Measurements from ENCODE around the gene PRKCZ.

PRKCZ gene

GRCh38 chr1:2109581-2110021 is 59.4 kb downstream of the PRKCZ start:
- no peak for ATAC-seq (ENCODE audit: low read depth)
- H3K27ac ChIP-seq (ENCODE audit: poor library complexity, severe bottlenecking) = no peak overlapping the region

GRCh38 chr1:2110191-2110737 is 60.1 kb downstream of the PRKCZ start:
- no peak overlapping the region for H3K27ac ChIP-seq (ENCODE audit: poor library complexity, severe bottlenecking)
- H3K4me3 ChIP-seq (ENCODE audit: severe bottlenecking) = no peak overlapping the region
- no peak for ATAC-seq (ENCODE audit: low read depth)
- no peak for DNase-seq (ENCODE audit: low spot score)
- H3K9me3 ChIP-seq (ENCODE audit: severe bottlenecking) = no peaks in the 10 kb centered on the region
- H3K27me3 ChIP-seq (ENCODE audit: insufficient read depth, poor library complexity, severe bottlenecking) = no peaks in the 10 kb centered on the region
- TF ChIP-seq CTCF (IDR thresholded peaks at IDR 0.05; ENCODE audit: poor library complexity, severe bottlenecking) = no peak
- no peaks in the 10 kb centered on the region for H3K36me3 ChIP-seq (ENCODE audit: low read depth)
- H3K4me1 ChIP-seq (ENCODE audit: insufficient read depth, poor library complexity, severe bottlenecking) = no peaks in the 10 kb centered on the region

More at GRCh38 chr1:2109581-2110021, 59.4 kb downstream of the PRKCZ start:
- H3K27me3 ChIP-seq (ENCODE audit: insufficient read depth, poor library complexity, severe bottlenecking) = no peaks in the 10 kb centered on the region
- no peak for TF ChIP-seq CTCF (IDR thresholded peaks at IDR 0.05; ENCODE audit: poor library complexity, severe bottlenecking)
- H3K4me1 ChIP-seq (ENCODE audit: insufficient read depth, poor library complexity, severe bottlenecking) = no peaks in the 10 kb centered on the region
- H3K36me3 ChIP-seq (ENCODE audit: low read depth) = no peaks in the 10 kb centered on the region
- H3K9me3 ChIP-seq (ENCODE audit: severe bottlenecking) = no peaks in the 10 kb centered on the region
- DNase-seq (ENCODE audit: low spot score) = peak; percentile 53
- H3K4me3 ChIP-seq (ENCODE audit: severe bottlenecking) = no peak overlapping the region

DNA sequence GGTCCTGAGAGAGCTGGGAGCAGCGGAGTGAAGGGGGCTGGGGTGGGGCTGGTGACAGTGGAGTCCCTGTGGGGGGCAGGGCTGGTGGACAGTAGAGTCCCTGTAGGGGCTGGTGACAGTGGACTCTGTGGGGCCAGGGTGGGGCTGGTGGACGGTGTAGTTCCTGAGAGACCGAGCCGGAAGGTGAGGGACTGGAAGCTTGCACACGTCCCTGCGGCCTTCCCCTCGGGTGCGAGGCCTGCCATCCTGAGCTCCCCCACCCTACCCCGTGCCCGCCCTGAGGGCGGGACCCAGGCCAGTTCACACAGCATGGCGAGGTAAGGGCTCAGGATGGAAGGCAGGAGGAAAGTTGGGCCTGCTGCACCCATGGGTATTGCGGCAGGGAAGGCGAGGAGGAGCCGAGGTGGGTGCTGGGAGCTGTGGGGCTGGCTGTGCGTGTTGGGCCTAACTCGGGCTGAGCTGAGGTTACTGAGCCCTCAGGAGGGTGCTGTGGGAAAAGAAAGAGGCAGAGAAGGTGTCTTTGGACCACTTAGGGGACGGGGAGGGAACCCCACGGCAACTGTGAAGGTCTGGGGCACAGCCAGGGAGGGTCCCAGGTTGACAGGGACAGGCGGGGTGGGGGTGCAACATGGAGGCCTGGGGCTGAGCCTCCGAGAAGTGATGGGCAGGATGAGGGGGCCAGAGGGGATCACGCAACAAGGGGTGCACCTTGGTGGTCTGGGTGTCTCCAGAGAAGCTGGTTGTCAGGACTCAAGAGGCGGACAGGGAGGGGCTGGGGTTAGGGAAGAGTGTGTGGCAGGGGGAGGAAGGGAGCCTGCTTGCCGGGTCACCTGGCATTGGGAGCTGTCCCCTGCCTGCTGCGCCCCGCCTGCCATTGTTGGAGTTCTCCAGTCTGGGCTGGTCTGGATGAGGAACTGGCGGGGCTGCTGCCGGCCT is 60.8 kb downstream of the PRKCZ start:
- no peaks in the 10 kb centered on the region for H3K9me3 ChIP-seq (ENCODE audit: severe bottlenecking)
- TF ChIP-seq CTCF (IDR thresholded peaks at IDR 0.05; ENCODE audit: poor library complexity, severe bottlenecking) = no peak
- peak; percentile 56 for DNase-seq (ENCODE audit: low spot score)
- no peaks in the 10 kb centered on the region for H3K36me3 ChIP-seq (ENCODE audit: low read depth)
- ATAC-seq (ENCODE audit: low read depth) = no peak
- H3K27ac ChIP-seq (ENCODE audit: poor library complexity, severe bottlenecking) = no peak overlapping the region
- H3K4me3 ChIP-seq (ENCODE audit: severe bottlenecking) = no peak overlapping the region
- H3K4me1 ChIP-seq (ENCODE audit: insufficient read depth, poor library complexity, severe bottlenecking) = no peaks in the 10 kb centered on the region
- H3K27me3 ChIP-seq (ENCODE audit: insufficient read depth, poor library complexity, severe bottlenecking) = no peaks in the 10 kb centered on the region

DNA sequence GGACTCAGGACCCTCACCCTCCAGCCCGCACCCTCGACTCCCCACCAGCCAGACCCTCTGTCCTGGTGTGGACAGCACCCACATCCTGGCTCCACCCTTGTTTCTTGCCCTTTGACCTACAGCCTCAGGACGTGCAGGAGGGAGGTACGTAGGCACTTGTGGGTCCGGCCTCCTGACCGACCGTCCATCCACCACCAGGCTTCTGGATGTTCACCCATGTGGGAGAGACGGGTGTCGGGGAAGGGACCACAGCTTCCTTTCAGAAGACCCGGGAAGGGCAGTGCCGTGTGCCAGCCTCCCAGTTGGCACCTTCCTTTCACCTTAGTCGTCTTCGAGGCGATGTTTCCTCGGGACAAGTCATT is 61.4 kb downstream of the PRKCZ start:
- Histone ChIP-seq H3K4me1 (ENCODE audit: insufficient read depth, poor library complexity, severe bottlenecking) (no peaks in the 10 kb centered on the region), H3K36me3 (ENCODE audit: low read depth) (no peaks in the 10 kb centered on the region), H3K9me3 (ENCODE audit: severe bottlenecking) (no peaks in the 10 kb centered on the region), H3K4me3 (ENCODE audit: severe bottlenecking) (no peak overlapping the region), H3K27ac (ENCODE audit: poor library complexity, severe bottlenecking) (no peak overlapping the region), H3K27me3 (ENCODE audit: insufficient read depth, poor library complexity, severe bottlenecking) (no peaks in the 10 kb centered on the region)
- no peak for TF ChIP-seq CTCF (IDR thresholded peaks at IDR 0.05; ENCODE audit: poor library complexity, severe bottlenecking)
- no peak for ATAC-seq (ENCODE audit: low read depth)
- peak; percentile 51 for DNase-seq (ENCODE audit: low spot score)

DNA sequence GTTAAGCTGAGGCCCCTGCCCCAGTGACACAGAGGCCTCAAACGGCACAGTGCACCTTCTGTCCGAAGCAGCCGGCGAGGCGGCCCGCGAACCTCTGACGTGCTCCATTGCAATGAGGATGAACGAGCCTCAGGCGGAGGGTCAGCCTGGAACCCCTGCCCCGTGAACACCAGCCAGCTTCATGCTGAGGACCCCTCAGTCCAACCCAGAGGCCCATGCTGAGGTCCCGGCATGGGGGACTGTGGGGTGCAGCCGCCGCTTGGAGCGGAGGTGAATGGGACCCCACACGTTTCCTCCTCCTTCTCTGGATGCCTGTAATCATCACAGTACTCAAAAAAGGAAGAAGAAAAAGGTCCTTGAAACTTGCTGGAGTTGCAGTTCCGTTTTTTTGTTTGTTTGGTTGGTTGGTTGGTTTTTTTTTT is 62.1 kb downstream of the PRKCZ start:
- Histone ChIP-seq H3K27ac (ENCODE audit: poor library complexity, severe bottlenecking) (no peak overlapping the region), H3K4me1 (ENCODE audit: insufficient read depth, poor library complexity, severe bottlenecking) (no peaks in the 10 kb centered on the region), H3K4me3 (ENCODE audit: severe bottlenecking) (no peak overlapping the region), H3K36me3 (ENCODE audit: low read depth) (no peaks in the 10 kb centered on the region), H3K9me3 (ENCODE audit: severe bottlenecking) (no peaks in the 10 kb centered on the region), H3K27me3 (ENCODE audit: insufficient read depth, poor library complexity, severe bottlenecking) (no peaks in the 10 kb centered on the region)
- ATAC-seq (ENCODE audit: low read depth) = no peak
- TF ChIP-seq CTCF (IDR thresholded peaks at IDR 0.05; ENCODE audit: poor library complexity, severe bottlenecking) = no peak
- peak; percentile 48 for DNase-seq (ENCODE audit: low spot score)
